A549 (cell line): Measurements from ENCODE around the gene CYP24A1.

Source experiments
- CEBPB ChIP-seq, 2 experiments: fragments of >200 bp in 1 of 2; sonication (Bioruptor Twin) in 1 of 2; formaldehyde crosslinking in 1 of 2; IDR thresholded peaks; 2 replicates each; pipeline ENCODE4 v1.6.1; 2012 to 2016
- CTCF ChIP-seq: fragments of >200 bp; sonication (Bioruptor Twin); formaldehyde crosslinking; IDR thresholded peaks from 3 replicates; pipeline ENCODE4 v1.5.1; 2016
- EP300 ChIP-seq, 2 experiments: fragments of >200 bp; sonication (Bioruptor Twin); formaldehyde crosslinking; IDR thresholded peaks; 2 replicates in 1 of 2; 3 replicates in 1 of 2; pipeline ENCODE4 v1.6.1; 2016 to 2017
- HDAC2 ChIP-seq: fragments of 200-600 bp; sonication (generic); IDR thresholded peaks from 2 replicates; pipeline ENCODE4 v1.6.1; 2016
- POLR2A ChIP-seq: IDR thresholded peaks from 2 replicates; pipeline ENCODE4 v1.6.1; 2012; ENCODE audit warnings: mild to moderate bottlenecking, low read length

GRCh38 chr20:54111460-54111859 lies 62.3 kb downstream of the CYP24A1 start:
- TF ChIP-seq CTCF (no peak), HDAC2 (no peak), EP300 (IDR thresholded peaks at IDR 0.05) (no peak), CEBPB (IDR thresholded peaks at IDR 0.05) (no peak), POLR2A (no peak)
